ENCODE measurements around the gene MRPS33. TPM values are rescaled to one million over a fixed set of nuclear protein-coding genes. Genes with fewer than 3 reads are reported as not detected.
"Not testable (repeated sequence)": the region's sequence is repeated elsewhere in the genome, so short reads cannot be mapped to it uniquely, and the experiment has no call there.

MRPS33 gene
- total RNA-seq, 4 donors from 2014 or later: 16.0 to 21.5 (median 18.9) TPM

GRCh38 chr7:141043616-141044015, 28.9 kb upstream of the MRPS33 start:
- no peak for ATAC-seq (ENCODE audit: low FRiP score)
- TF ChIP-seq CTCF (IDR thresholded peaks at IDR 0.05): no peak
- DNase-seq (ENCODE audit: low spot score): no peak

GRCh38 chr7:141042222-141043193, 27.8 kb upstream of the MRPS33 start:
- ATAC-seq (ENCODE audit: low FRiP score) (no peak), DNase-seq (ENCODE audit: low spot score) (no peak)
- no peak for TF ChIP-seq CTCF (IDR thresholded peaks at IDR 0.05)

GRCh38 chr7:141039376-141039775, 24.6 kb upstream of the MRPS33 start:
- ATAC-seq (ENCODE audit: low FRiP score) (no peak), DNase-seq (ENCODE audit: low spot score) (no peak)
- TF ChIP-seq CTCF (IDR thresholded peaks at IDR 0.05): no peak

- not testable (repeated sequence) for DNase-seq (ENCODE audit: low spot score); ATAC-seq (ENCODE audit: low FRiP score)
Observed at GRCh38 chr7:141038100-141038499, 23.3 kb upstream of the MRPS33 start.

GRCh38 chr7:141032539-141033323, 18.0 kb upstream of the MRPS33 start:
- DNase-seq (ENCODE audit: low spot score); ATAC-seq (ENCODE audit: low FRiP score): not testable (repeated sequence)

GRCh38 chr7:141028767-141029166, 14.0 kb upstream of the MRPS33 start:
- TF ChIP-seq CTCF (IDR thresholded peaks at IDR 0.05): no peak
- no peak for DNase-seq (ENCODE audit: low spot score)

GRCh38 chr7:141027043-141027442, 12.3 kb upstream of the MRPS33 start:
- no peak for ATAC-seq (ENCODE audit: low FRiP score)
- TF ChIP-seq CTCF (IDR thresholded peaks at IDR 0.05): no peak
- DNase-seq (ENCODE audit: low spot score): no peak

More at GRCh38 chr7:141028767-141029166, 14.0 kb upstream of the MRPS33 start:
- no peak for ATAC-seq (ENCODE audit: low FRiP score)
